ENCODE measurements around the gene TM9SF1.
A peak's percentile ranks its signal among the peaks of the same experiment; 100 is the strongest.

Gene TM9SF1, protein sequence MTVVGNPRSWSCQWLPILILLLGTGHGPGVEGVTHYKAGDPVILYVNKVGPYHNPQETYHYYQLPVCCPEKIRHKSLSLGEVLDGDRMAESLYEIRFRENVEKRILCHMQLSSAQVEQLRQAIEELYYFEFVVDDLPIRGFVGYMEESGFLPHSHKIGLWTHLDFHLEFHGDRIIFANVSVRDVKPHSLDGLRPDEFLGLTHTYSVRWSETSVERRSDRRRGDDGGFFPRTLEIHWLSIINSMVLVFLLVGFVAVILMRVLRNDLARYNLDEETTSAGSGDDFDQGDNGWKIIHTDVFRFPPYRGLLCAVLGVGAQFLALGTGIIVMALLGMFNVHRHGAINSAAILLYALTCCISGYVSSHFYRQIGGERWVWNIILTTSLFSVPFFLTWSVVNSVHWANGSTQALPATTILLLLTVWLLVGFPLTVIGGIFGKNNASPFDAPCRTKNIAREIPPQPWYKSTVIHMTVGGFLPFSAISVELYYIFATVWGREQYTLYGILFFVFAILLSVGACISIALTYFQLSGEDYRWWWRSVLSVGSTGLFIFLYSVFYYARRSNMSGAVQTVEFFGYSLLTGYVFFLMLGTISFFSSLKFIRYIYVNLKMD

DNA sequence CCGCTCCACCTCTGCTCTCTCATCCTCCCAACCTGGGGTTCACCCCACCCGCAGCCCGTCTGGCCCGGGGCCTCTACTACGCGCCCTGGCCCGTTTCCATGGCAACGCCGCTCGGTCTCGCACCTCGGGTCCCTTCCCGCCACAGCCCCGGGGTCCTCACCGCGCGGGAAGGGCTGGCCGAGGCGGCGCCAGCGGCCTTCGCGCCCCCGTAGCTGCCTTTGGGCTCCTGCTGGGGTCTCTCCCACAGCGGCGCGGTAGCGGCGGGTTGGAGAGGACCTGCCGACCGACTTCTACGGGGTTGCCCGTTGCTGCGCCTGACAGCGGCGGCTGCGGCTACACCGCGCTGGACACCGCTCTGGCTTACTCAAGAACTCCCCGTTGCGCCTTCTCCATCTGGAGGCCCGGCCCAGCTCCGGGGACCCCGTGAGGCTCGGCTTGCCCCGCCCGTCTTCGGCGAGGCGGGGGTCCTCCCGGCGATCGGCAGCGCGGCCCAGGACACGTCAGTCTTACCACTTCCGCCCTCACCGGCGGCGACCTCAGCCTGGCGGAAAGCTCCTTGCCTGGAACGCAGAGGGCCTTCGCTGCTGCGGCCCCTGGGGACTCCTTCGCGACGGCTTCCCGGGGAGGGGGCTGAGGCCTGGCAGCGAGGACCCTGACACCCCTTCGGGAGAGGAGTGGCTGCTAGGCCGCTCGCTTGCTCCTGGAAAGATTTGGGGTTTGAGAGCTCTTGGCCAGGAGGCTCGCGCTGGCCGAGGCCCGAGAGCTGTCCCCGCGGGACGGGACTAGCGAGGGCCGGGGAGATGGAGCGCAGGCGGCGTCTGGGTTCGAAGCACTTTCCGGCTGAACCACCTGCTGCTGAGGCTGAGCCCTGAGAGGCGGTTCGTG, at the start of gene TM9SF1:
Gene TM9SF1, minus strand, starts transcription at position 256 of the 885 bp plus-strand sequence. CDS start 422 bp downstream, outside the sequence.
- DNase-seq, result peak; percentile 96

DNA sequence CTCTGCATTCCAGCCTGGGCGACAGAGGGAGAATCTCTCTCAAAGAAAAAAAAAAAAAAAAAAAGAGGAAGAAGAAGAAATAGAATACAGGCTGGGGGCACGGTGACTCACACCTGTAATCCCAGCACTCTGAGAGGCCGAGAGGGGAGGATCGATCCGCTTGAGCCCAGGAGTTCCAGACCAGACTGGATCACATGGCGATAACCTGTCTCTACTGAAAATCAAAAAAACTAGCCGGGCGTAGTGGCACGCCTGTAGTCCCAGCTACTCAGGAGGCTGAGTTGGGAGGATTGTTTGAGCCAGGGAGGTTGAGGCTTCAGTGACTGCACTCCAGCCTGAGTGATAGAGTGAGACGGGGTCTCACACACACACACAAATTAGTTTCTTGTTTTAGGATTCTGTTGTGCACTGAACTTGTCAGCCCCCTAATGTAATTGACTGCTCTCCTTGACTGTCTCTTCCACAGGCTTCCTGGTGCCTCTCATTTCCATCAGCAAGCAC, 48.1 kb upstream of the TM9SF1 start:
- DNase-seq, result peak; percentile 64

DNA sequence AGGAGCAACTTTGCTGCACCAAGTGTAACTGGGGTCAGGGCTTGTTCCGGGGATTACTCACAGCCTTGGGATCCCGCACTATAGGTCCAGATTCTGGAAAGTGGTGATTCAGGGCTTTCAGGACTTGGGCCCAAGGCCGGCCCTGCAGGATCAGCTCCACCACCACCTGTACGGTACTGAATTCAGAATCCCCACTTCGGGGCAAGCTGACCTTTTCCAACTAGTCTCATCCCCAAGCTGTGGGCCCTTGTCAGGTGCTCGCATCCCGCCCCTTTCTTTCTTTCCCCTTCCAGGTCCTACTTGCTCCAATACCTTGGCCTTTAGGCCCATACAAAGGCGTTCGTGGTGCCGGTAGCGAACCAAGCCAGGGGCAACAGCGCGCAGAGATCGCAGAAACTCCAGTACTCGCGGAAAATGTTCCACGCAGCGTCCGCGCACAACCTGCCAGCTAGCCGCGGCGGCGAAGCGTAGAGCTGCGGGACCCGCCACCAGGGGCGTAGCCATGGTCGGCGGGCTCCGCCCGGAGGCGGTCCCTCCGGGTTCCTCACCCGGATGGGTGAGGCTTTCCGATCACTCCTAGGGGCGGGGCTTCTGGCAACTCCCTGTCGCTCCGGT, 46.7 kb upstream of the TM9SF1 start:
- DNase-seq, result peak; percentile 97

DNA sequence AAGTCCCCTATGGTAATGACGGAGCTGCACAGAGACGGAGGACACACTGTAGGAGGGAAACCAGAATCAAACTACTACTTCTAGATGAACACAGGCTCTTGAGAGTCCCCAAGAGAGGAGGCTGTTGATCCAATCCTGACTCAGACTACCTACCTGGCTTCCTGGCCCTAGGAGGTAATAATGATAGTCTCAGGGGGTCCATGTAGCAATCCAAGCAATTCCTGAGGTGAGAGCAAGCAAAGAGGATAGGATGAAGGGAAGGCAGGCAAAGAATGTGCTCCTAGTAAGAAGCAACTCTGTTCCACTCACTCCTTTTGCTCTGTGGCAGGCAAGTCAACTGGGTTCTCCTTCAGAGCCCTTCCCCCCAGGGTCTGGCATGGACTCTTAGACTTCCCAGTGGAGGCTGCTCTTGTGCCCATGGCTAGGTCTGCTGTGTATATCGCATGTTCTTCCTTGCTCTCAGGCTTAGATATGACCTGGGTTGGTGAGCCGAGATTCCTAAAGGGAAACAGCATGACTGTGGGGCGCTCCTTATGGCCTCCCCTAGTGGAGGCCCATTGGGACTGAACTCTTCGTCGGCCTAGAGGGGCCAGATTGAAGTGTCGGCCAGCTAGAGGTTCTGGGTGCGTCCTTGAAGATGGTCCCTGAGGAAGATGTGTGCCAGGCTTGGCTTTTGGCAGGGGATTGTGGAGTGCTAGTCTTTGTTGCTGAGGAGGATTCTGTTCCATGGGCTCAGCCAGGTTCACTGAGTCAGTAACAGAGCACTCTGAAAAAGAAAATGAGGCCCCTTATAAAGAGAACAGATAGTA, 45.1 kb upstream of the TM9SF1 start:
- no peak for DNase-seq

DNA sequence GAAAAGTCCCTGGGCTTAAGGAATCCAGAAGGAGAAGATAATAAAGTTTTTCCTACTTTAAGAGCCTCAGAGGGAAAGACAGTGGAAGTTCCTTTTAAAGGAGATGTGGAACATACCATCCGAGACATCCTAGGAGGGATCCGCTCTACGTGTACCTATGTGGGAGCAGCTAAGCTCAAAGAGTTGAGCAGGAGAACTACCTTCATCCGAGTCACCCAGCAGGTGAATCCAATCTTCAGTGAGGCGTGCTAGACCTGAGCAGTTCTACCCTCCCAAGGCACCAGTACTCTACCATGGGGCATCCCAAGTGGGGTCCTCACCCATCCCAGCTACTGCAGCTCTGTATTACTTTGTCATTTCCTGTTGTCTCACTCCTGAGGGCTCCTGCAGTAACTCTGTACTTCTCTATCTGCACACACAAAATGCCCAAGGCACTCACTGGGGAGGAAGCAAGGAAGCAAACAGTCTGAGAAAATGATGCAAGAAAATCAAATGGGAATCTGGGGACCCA, 43.3 kb upstream of the TM9SF1 start:
- DNase-seq, result no peak

DNA sequence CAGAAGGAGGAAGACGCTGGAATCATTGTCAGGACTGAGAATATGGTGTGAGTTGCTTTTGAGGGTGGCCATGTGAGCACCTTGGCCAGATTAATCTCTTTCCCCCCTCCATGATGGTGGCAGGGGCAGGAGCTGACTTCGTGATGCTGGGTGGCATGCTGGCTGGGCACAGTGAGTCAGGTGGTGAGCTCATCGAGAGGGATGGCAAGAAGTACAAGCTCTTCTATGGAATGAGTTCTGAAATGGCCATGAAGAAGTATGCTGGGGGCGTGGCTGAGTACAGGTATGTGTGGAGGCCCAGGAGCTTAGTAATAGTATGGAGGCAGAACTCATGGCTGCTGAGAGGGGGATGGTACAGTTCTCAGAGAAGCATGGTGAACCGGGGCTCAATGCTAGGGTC, 42.9 kb upstream of the TM9SF1 start:
- no peak for DNase-seq

DNA sequence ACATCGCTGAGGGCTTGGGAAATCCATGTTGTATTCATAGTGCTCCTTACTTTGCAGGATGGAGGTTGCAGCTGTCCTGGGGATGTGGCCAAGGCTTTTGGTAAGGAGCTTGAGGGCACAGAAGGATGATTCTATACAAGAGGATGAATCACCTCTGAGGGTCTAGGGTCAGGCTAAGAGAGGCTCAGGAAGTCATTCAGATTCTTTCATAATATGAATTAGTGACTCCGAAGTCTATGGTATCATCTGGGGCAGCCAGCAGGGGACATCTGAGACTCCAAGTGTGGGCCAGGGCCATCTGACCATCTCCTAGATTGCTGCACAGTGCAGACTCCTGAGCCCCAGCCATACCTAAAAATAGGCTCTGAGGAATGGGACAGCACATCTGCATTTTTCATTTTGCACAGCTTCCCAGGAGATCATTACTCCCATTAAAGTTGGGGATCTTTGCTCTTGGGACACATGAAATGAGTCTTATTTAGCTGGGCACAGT, 42.3 kb upstream of the TM9SF1 start:
- no peak for DNase-seq

DNA sequence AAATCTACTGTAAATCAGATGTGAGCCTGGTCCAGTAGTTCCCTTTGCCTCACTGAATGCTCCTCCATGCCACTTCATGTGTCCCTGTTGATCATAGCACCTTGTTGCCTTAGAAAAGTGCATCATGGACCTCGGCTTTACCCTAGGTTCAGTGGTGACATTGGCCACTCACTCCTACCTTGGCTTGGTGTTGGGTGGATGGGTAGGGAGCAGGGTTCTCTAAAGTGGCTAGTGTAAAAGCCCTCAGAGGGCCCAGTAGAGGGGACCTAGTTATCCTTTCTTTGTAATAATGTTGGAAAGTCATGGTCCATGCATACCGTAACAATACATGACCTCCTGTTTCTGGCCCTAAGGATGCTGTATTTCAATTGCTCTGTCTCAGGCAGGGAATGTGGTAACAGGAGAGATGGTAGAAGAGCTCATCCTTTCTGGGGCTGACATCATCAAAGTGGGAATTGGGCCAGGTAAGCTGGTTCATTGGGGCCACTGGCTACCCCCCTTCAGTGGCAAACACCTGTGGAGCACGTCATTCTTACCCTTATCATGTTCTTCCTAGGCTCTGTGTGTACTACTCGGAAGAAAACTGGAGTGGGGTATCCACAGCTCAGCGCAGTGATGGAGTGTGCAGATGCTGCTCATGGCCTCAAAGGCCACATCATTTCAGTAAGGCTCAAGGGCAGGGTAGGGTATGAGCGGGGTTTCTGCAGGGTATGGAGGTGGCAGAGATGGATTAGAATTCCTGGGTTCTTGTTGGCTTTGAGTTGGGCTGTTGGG, 41.6 kb upstream of the TM9SF1 start:
- DNase-seq, result no peak

DNA sequence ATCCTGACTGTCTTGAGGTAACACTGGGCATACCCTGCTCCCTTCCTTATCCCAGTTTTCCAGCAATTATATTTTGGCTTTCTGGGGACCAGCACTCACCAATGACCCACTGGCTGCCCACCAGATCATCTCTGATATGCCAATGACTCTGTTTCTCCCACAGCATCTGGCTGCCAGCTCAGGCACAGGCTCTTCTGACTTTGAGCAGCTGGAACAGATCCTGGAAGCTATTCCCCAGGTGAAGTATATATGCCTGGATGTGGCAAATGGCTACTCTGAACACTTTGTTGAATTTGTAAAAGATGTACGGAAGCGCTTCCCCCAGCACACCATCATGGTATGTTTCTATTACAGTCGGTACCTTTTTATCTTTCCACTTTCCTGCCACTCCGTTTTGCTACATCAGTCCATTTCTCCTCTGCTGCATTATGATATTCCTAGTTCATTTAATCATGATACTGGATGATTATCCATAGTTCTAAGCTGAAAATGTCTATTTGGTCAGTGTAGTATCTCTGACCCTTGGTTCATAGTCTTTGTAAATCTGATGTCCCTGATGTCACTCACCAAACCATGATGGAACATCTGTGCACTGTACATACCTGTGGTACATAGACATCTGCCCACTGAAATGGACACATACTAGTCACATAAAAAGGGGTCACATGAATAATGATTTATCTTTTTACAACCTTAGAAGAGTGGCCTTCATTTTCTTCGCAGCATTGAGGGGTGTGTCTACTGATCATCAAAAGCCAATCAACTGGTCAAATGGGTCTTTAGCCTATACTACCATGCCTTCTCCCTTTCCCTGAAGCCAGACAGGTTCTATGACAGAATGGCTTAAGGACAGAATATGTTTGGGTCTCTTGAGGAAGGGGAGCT, 40.8 kb upstream of the TM9SF1 start:
- no peak for DNase-seq

DNA sequence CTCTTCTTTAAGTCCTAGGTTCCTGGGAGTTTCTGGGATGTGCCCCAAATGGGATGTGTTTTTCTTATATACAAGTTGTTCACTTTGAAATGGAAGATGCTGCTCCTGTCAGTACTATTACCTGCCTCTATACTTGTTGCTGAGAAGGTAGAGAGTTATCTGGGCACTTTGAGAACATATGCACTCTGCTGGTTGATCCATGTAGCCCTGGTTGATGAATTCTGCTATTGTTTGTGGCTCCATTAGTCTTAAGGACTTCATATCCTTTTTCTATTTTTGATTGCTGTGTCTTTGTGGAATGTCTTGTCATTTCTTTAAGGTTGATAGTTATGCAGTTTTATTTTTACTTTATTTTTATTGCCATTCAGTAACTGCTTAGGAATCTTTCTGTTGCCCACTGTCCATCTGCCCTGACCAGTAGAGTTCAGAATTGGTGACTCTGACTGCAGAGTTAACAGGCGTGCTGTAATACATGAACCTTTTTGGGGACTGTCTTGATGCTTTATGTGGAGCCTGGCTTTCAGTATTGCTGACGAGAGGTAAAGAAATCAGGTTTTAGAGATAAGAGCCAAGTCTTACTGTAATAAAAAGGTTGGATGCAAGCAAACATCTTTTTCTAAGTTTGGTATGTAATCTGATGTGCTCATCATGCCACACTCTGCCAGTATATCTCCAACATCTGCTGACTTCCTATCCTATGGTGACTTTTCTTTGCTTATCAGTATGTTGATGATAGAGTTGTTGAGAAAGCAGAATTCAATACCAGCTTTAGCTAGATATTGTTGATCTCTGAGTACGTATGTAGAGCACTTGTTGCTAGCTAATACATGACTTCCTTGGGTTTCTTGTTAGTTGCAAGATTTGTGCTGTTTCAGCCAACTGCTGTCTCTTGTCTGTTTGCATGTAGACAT, 39.1 kb upstream of the TM9SF1 start:
- no peak for DNase-seq

DNA sequence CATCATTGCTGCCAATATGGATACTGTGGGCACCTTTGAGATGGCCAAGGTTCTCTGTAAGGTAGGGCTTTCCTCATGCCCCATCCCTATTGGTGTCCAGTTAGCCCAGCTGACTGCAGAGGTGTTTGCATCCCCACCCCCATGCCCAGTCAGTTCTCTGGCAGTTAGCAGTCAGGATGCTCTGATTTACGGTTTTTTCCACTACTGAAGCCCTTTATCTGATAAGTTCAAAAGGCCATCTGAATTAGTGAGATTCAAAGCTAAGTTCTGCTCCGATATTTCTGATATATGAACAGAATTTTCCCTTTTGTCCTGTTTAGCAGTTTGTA, 38.3 kb upstream of the TM9SF1 start:
- no peak for DNase-seq

DNA sequence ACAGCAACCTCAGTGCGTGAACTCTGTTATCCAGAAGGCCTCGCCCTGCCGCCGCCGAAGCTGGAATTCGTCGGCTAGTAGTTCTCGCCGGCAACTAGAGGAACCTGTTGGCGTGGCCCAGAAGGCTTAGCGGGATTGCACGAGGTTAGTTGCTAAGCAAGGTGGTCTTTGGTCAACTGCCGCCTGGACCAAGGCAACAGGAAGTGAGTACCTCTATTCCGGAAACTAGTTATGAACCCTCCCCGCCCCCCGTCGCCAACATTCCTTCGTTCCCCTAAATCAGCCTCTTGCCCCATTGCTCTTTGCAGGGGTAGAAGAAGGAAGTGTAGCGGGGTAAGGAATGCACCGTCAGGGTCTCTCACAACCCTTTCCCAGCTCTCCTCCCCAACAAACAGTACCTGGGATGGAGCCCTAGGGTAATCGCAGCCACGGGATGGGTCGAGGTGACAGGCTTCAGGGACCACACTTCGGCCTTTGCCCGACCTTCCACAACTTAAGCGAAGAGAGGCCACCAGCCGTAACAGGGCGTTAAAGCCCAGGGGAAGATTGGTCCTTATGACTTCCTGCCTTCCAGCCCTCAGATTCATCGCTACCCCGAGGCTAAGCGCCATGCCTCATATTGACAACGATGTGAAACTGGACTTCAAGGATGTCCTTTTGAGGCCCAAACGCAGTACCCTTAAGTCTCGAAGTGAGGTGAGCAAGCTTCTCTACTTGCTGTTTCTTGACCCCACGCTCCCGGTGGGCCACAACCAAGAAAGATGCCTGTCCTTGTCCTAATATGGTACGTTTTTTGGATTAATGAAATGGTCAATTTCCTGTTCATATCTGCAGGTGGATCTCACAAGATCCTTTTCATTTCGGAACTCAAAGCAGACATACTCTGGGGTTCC, 37.6 kb upstream of the TM9SF1 start, which contains the start of gene GMPR2:
Gene GMPR2, plus strand, starts transcription at position 285 of the 893 bp plus-strand sequence. Its CDS starts 325 bp downstream, at position 610.
- peak; percentile 90 for DNase-seq

DNA sequence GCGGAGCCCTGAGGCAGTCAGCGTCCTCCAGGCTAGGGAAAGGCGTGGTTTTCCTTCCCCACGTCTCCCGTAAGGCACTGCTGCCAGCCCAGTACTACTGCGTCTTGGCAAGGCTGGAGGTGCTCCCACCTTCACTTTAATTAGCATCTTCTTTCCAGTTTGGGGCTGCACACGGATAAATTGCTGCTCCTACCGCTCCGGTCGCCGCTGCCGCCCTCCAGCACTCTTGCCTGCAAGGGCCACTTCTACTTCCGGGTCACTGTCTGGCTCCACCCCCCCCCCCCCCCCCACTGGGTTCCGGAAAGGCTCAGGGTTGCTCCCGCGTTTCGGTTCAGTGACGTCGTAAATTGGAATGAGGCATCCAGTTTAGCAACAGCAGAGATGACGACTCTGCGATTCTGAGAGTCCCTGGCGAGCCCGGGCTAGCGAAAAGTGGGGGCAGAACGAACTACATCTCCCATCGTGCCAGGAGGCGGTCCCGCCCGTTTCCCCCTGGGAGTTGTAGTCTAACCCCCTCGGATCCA, 36.9 kb upstream of the TM9SF1 start, which contains the start of gene NEDD8:
Gene NEDD8, minus strand, starts transcription at position 247 of the 524 bp plus-strand sequence. Its CDS starts 100 bp downstream, at position 147.
- peak; percentile 94 for DNase-seq

DNA sequence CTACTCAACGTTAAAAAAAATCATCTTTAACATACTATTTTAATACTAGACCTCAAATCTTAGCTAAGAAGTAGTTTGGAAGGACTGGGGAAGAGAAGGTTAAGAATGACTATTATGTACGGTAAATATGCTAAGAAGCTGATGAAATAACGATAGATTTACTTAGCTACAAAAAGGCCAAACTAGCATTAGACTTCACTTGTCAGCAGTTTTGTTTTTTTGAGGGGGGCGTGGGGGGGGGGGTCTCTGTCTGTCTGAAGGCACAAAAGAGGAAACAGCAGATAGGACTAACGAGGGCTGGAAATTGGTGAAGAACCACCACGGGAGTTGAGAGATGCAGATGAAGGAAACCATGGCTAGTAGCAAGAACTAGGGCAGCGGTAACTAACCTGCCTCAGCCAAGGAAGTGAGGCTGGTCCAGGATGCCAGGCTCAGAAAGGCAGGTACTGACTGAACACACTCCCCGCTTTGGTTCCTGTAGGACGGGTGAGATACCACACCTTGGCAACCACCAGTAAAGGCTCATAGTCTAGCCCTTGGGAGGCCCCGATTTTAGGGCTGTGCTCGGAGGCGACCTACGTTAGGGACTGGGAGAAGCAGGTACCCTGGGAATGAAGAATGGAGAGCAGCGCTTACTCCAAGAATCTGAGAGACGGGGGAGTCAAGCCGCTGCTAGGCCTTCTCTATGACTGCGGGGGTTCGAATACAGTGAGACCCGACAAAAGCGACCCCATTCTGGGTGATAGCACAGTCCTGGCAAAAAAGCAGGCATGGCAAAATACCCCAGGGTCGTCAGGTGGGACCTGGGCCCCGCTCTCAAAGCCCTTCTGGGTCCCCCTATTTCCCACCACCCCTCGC, 36.3 kb upstream of the TM9SF1 start:
- no peak for DNase-seq

DNA sequence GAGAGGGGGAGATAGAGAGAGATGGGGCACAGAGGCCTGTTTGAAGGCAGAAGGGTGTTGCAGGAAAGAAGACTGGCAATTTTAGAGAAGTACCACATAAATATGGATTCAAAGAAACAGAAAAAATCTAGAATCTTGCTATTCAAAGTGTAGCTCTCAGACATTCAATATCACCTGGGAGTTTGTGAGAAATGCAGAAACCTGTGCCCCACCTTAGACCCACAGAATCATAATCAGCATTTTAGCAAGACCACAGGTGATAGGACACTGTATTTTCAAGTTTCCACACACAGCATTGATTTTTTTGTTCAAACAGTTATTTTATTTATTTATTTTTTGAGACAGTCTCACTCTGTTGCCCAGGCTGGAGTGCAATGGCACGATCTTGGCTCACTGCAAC, 33.7 kb upstream of the TM9SF1 start:
- DNase-seq, result no peak

DNA sequence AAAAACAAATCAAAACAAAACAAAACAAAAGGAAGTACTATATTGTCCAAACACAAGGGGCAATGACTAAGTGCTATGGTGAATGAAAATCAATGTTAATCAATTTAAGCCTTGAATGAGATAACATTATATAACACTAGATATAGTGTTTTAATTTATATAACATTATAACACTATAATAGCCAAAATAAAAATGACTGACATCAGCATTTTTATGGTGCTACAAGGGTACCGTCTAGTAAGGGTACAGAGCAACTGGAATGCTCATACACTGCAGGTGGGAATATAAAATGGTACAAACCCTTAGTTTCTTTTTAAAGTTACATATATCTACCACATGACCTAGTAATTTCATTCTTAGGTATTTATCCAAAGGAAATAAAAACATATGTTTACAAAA, 31.2 kb upstream of the TM9SF1 start:
- no peak for DNase-seq
